Endothelial cell (in vitro differentiated cells): ENCODE measurements around the gene AGBL4. TPM values are rescaled to one million over a fixed set of nuclear protein-coding genes. Genes with fewer than 3 reads are reported as not detected.

Source experiments
- DNase-seq: peaks from one replicate; pipeline ENCODE4 v3.0.0; 2021; ENCODE audit warnings: low spot score
- H3K27ac Mint-ChIP-seq: one replicate; pipeline ENCODE4 v1.8.0; 2021; ENCODE audit warnings: mixed read lengths, inconsistent platforms; ENCODE audit not compliant: unreplicated experiment
- H3K27me3 Mint-ChIP-seq: one replicate; pipeline ENCODE4 v1.8.0; 2021; ENCODE audit warnings: mild to moderate bottlenecking, moderate library complexity, mixed read lengths, inconsistent platforms; ENCODE audit not compliant: unreplicated experiment
- H3K36me3 Mint-ChIP-seq: one replicate; pipeline ENCODE4 v1.8.0; 2021; ENCODE audit warnings: mild to moderate bottlenecking, low read depth, mixed read lengths, inconsistent platforms; ENCODE audit not compliant: unreplicated experiment
- H3K4me1 Mint-ChIP-seq: one replicate; pipeline ENCODE4 v1.8.0; 2021; ENCODE audit warnings: mild to moderate bottlenecking, mixed read lengths, inconsistent platforms; ENCODE audit not compliant: unreplicated experiment
- H3K4me3 Mint-ChIP-seq: one replicate; pipeline ENCODE4 v1.8.0; 2021; ENCODE audit warnings: mild to moderate bottlenecking, mixed read lengths, inconsistent platforms; ENCODE audit not compliant: unreplicated experiment
- H3K9me3 Mint-ChIP-seq: one replicate; pipeline ENCODE4 v1.8.0; 2021; ENCODE audit warnings: mixed read lengths, inconsistent platforms; ENCODE audit not compliant: unreplicated experiment
- CTCF ChIP-seq: fragments of 200-600 bp; sonication (generic); IDR thresholded peaks from one replicate; pipeline ENCODE4 v1.5.0; 2021; ENCODE audit warnings: antibody characterized with exemption; ENCODE audit not compliant: unreplicated experiment
- total RNA-seq: library from RNA; stranded (reverse); fragmentation: NEBNext Ultra II Directional; extraction: Animal tissue kit (Norgen Biotek cat#: 25700); gene quantifications from one replicate; pipeline ENCODE4 v1.2.1, GENCODE V29; 2021; ENCODE audit not compliant: unreplicated experiment

The AGBL4 gene
- total RNA-seq, 1 donor from 2014 or later, result 0.51 TPM

GRCh38 chr1:49225464-49225863 lies 798.3 kb downstream of the AGBL4 start:
- Mint-ChIP-seq H3K4me1 (no peaks in the 10 kb centered on the region), H3K27ac (no peak overlapping the region), H3K27me3 (no peaks in the 10 kb centered on the region), H3K4me3 (no peak overlapping the region), H3K9me3 (no peaks in the 10 kb centered on the region), H3K36me3 (no peaks in the 10 kb centered on the region)
- DNase-seq, result no peak
- TF ChIP-seq CTCF, result no peak

DNA sequence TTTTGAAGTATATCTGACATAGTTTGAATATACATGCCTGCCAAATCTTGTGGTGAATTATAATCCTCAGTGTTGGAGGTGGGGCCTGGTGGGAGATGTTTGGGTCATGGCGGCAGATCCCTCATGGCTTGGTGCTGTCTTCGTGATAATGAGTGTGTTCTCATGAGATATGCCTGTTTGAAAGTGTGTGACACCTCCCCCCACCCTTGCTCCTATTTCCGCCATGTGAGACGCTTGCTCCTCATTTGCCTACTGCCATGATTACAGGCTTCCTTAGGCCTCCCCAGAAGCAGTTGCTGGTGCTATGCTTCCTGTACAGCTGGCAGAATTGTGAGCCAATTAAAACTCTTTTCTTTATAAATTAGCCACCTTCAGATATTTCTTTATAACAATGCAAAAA lies 810.5 kb downstream of the AGBL4 start:
- no peaks in the 10 kb centered on the region for H3K4me1 Mint-ChIP-seq
- no peak for TF ChIP-seq CTCF
- no peaks in the 10 kb centered on the region for H3K9me3 Mint-ChIP-seq
- H3K4me3 Mint-ChIP-seq, result no peak overlapping the region
- H3K36me3 Mint-ChIP-seq, result no peaks in the 10 kb centered on the region
- H3K27me3 Mint-ChIP-seq, result no peaks in the 10 kb centered on the region
- H3K27ac Mint-ChIP-seq, result no peak overlapping the region
- no peak for DNase-seq

DNA sequence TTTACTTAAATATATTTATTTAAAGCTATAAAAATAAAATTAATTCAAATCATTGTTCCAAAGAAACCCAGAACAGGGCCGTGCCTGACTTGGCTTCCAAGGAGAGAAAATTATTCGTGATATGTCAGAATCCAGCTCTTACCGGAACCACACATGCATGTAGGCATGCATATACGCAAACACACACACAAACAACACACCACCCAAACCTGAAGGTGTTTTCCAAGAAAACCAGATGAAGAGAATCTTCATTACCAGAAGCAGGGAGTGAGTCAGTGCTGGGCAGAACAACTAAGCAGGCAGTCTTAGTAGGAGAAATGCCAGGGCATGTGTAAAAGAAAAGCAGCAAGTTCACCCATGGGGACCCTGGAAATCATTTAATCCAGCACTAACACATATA lies 815.0 kb downstream of the AGBL4 start:
- no peaks in the 10 kb centered on the region for H3K36me3 Mint-ChIP-seq

DNA sequence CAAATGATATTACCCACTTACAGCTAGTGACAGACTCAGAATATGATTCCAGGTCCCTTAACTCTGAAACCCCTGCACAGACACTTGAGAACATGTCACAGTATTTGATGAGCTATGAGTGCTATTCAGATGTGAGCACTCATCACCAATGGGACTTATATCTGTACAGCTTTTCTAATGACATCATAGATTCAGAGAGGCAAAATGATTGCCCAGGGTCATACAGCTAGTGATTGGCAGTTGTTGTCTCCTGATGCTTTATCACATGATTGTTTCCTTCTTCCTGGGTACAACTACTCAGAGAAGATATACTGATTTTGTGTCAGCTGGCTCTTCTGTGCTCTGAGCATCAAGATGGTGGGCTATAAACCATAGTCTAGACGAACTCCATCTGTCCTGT lies 819.0 kb downstream of the AGBL4 start:
- no peaks in the 10 kb centered on the region for H3K4me1 Mint-ChIP-seq
- no peak overlapping the region for H3K27ac Mint-ChIP-seq
- no peaks in the 10 kb centered on the region for H3K36me3 Mint-ChIP-seq
- DNase-seq, result no peak
- H3K4me3 Mint-ChIP-seq, result no peak overlapping the region
- TF ChIP-seq CTCF, result no peak
- H3K27me3 Mint-ChIP-seq, result peaks cover 1% of the 10 kb centered on the region
- H3K9me3 Mint-ChIP-seq, result no peaks in the 10 kb centered on the region

More for the DNA sequence above, 815.0 kb downstream of the AGBL4 start:
- Mint-ChIP-seq H3K4me3 (no peak overlapping the region), H3K27ac (no peak overlapping the region), H3K27me3 (no peaks in the 10 kb centered on the region), H3K4me1 (no peaks in the 10 kb centered on the region), H3K9me3 (no peaks in the 10 kb centered on the region)
- no peak for DNase-seq
- no peak for TF ChIP-seq CTCF

GRCh38 chr1:49200738-49201137 lies 823.0 kb downstream of the AGBL4 start:
- no peaks in the 10 kb centered on the region for H3K9me3 Mint-ChIP-seq
- H3K27ac Mint-ChIP-seq, result no peak overlapping the region
- no peak for DNase-seq
- no peaks in the 10 kb centered on the region for H3K4me1 Mint-ChIP-seq
- no peak overlapping the region for H3K4me3 Mint-ChIP-seq
- H3K27me3 Mint-ChIP-seq, result peaks cover 1% of the 10 kb centered on the region
- H3K36me3 Mint-ChIP-seq, result no peaks in the 10 kb centered on the region
- TF ChIP-seq CTCF, result no peak
